ENCODE results near the gene MYO5B.

DNA sequence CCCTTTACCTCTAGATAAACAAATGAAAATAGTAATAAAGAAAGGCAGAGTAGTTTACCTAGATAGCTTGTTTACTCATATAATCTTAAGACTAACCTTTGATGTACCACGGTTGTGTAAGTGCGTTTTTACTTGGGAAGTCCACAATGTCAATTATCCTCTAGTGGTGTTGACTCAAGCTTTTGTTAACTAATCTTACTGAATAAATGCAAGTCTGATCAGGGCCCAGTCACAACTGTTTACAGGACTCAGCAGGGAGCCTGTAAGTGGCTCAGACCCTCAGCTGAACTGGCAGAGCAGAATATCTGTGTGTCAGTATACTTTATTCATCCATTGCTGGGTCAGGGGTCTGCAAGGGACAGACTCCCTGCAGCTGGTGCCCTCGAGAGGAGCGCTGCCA lies 283.5 kb downstream of the MYO5B start:
- no peak for TF ChIP-seq CTCF (IDR thresholded peaks at IDR 0.05)
- no peak for TF ChIP-seq EZH2 (IDR thresholded peaks at IDR 0.05; ENCODE audit: borderline replicate concordance, insufficient read depth, low read depth, low read length, poor library complexity, severe bottlenecking)

Measured in B cell (primary cell).